Ishikawa (cell line): Measurements from ENCODE around the gene PRDM8.

Source experiments
- CEBPB ChIP-seq: IDR thresholded peaks from 2 replicates; pipeline ENCODE4 v1.6.1; 2012
- CREB1 ChIP-seq: IDR thresholded peaks from 2 replicates; pipeline ENCODE4 v1.6.1; 2012; ENCODE audit warnings: low read depth
- EGR1 ChIP-seq: IDR thresholded peaks from 2 replicates; pipeline ENCODE4 v1.6.1; 2012
- EP300 ChIP-seq: IDR thresholded peaks from 2 replicates; pipeline ENCODE4 v1.6.1; 2012; ENCODE audit warnings: borderline replicate concordance
- FOXM1 ChIP-seq: IDR thresholded peaks from 2 replicates; pipeline ENCODE4 v1.6.1; 2012; ENCODE audit warnings: low read depth, borderline replicate concordance
- NFIC ChIP-seq: IDR thresholded peaks from 2 replicates; pipeline ENCODE4 v1.6.1; 2012
- RAD21 ChIP-seq: IDR thresholded peaks from 2 replicates; pipeline ENCODE4 v1.6.1; 2012; ENCODE audit warnings: low read depth
- TAF1 ChIP-seq: IDR thresholded peaks from 2 replicates; pipeline ENCODE4 v1.6.1; 2012; ENCODE audit warnings: low read depth, mild to moderate bottlenecking
- TCF12 ChIP-seq: IDR thresholded peaks from 2 replicates; pipeline ENCODE4 v1.6.1; 2012; ENCODE audit warnings: low read depth
- TEAD4 ChIP-seq: IDR thresholded peaks from 2 replicates; pipeline ENCODE4 v1.6.1; 2012
- YY1 ChIP-seq: IDR thresholded peaks from 2 replicates; pipeline ENCODE4 v1.6.1; 2012; ENCODE audit warnings: low read depth
- ZBTB7A ChIP-seq: IDR thresholded peaks from 2 replicates; pipeline ENCODE4 v1.6.1; 2012; ENCODE audit warnings: low read depth
- TF ChIP-seq, protein P1 (sequence below): IDR thresholded peaks from 2 replicates; pipeline ENCODE4 v1.6.1; 2012
- TF ChIP-seq, protein P2 (sequence below): IDR thresholded peaks from 2 replicates; pipeline ENCODE4 v1.6.1; 2012; ENCODE audit warnings: low read depth, mild to moderate bottlenecking

DNA sequence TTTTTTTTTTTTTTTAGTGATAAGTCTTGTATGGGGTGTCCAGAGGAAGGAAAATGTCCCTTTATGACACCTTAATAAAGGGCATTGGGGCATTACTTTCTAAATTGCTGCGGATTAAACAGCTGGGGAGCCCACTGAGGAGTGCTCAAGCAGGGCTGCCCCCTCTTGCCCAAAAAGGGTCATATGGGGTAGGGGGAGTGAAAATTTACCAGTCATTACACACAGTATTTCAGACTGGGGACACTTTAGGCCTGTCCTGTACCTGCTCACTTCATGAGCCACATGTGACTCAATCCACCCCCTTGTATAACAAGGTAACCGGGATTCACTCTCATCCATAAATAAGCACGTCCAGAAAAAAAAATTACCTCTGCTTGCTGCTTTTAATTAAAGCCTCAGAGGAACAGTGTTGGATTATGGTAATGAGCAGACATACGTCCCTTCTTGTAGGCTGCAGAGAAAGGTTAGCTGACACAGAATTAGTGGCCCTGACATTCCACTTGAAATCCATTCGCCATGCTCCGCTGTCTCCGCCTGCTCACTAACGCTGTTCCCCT lies 1.8 kb downstream of the PRDM8 start:
- TF ChIP-seq, protein P1, sequence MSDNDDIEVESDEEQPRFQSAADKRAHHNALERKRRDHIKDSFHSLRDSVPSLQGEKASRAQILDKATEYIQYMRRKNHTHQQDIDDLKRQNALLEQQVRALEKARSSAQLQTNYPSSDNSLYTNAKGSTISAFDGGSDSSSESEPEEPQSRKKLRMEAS, result no peak
- no peak for TF ChIP-seq TAF1
- no peak for TF ChIP-seq CREB1
- no peak for TF ChIP-seq YY1
- TF ChIP-seq EGR1, result no peak
- TF ChIP-seq RAD21, result no peak
- TF ChIP-seq, protein P2, sequence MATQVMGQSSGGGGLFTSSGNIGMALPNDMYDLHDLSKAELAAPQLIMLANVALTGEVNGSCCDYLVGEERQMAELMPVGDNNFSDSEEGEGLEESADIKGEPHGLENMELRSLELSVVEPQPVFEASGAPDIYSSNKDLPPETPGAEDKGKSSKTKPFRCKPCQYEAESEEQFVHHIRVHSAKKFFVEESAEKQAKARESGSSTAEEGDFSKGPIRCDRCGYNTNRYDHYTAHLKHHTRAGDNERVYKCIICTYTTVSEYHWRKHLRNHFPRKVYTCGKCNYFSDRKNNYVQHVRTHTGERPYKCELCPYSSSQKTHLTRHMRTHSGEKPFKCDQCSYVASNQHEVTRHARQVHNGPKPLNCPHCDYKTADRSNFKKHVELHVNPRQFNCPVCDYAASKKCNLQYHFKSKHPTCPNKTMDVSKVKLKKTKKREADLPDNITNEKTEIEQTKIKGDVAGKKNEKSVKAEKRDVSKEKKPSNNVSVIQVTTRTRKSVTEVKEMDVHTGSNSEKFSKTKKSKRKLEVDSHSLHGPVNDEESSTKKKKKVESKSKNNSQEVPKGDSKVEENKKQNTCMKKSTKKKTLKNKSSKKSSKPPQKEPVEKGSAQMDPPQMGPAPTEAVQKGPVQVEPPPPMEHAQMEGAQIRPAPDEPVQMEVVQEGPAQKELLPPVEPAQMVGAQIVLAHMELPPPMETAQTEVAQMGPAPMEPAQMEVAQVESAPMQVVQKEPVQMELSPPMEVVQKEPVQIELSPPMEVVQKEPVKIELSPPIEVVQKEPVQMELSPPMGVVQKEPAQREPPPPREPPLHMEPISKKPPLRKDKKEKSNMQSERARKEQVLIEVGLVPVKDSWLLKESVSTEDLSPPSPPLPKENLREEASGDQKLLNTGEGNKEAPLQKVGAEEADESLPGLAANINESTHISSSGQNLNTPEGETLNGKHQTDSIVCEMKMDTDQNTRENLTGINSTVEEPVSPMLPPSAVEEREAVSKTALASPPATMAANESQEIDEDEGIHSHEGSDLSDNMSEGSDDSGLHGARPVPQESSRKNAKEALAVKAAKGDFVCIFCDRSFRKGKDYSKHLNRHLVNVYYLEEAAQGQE, result no peak
- no peak for TF ChIP-seq EP300
- TF ChIP-seq ZBTB7A, result no peak
- no peak for TF ChIP-seq CEBPB
- TF ChIP-seq TEAD4, result no peak
- no peak for TF ChIP-seq FOXM1
- TF ChIP-seq NFIC, result no peak
- TF ChIP-seq TCF12, result no peak
